CD1c-positive myeloid dendritic cell (primary cell): ENCODE results near the gene PARP8.
A peak's percentile ranks its signal among the peaks of the same experiment; 100 is the strongest.
"Not testable (repeated sequence)": the region's sequence is repeated elsewhere in the genome, so short reads cannot be mapped to it uniquely, and the experiment has no call there.

Experiments used
- DNase-seq: peaks from one replicate; pipeline ENCODE4 v3.0.0-alpha.2; 2016; ENCODE audit errors: extremely low spot score

Gene PARP8

GRCh38 chr5:50768634-50769033 lies 102.2 kb downstream of the PARP8 start:
- no peak for DNase-seq

- no peak for DNase-seq
These were observed 104.0 kb downstream of the PARP8 start for GRCh38 chr5:50770441-50770840.

- DNase-seq, result not testable (repeated sequence)
These were observed 108.2 kb downstream of the PARP8 start for GRCh38 chr5:50774446-50775175.

- DNase-seq, result no peak
These were observed 119.6 kb downstream of the PARP8 start for GRCh38 chr5:50786073-50786472.

- no peak for DNase-seq
These were observed 125.4 kb downstream of the PARP8 start for GRCh38 chr5:50791813-50792212.

GRCh38 chr5:50792843-50793242 lies 126.4 kb downstream of the PARP8 start:
- DNase-seq, result no peak

- DNase-seq, result no peak
These were observed 128.4 kb downstream of the PARP8 start for GRCh38 chr5:50794812-50795211.

- DNase-seq, result no peak
These were observed 131.6 kb downstream of the PARP8 start for GRCh38 chr5:50798002-50798401.

GRCh38 chr5:50799596-50799995 lies 133.2 kb downstream of the PARP8 start:
- DNase-seq, result no peak

- no peak for DNase-seq
These were observed 134.0 kb downstream of the PARP8 start for GRCh38 chr5:50800410-50800809.

- DNase-seq, result peak; percentile 21
These were observed 141.2 kb downstream of the PARP8 start for GRCh38 chr5:50807661-50808060.

- no peak for DNase-seq
These were observed 142.0 kb downstream of the PARP8 start for GRCh38 chr5:50808406-50808805.

- DNase-seq, result not testable (repeated sequence)
These were observed 145.3 kb downstream of the PARP8 start for GRCh38 chr5:50811746-50812145.

GRCh38 chr5:50813691-50814090 lies 147.3 kb downstream of the PARP8 start:
- no peak for DNase-seq

- DNase-seq, result no peak
These were observed 148.1 kb downstream of the PARP8 start for GRCh38 chr5:50814556-50814955.

GRCh38 chr5:50822046-50822445 lies 155.6 kb downstream of the PARP8 start:
- DNase-seq, result no peak

- no peak for DNase-seq
These were observed 156.3 kb downstream of the PARP8 start for GRCh38 chr5:50822761-50823160.

GRCh38 chr5:50823568-50823967 lies 157.1 kb downstream of the PARP8 start:
- DNase-seq, result no peak

- DNase-seq, result no peak
These were observed 157.7 kb downstream of the PARP8 start for GRCh38 chr5:50824109-50824508.

- DNase-seq, result no peak
These were observed 161.2 kb downstream of the PARP8 start for GRCh38 chr5:50827516-50828247.

- no peak for DNase-seq
These were observed 162.6 kb downstream of the PARP8 start for GRCh38 chr5:50829023-50829422.

- DNase-seq, result no peak
These were observed 166.3 kb downstream of the PARP8 start for GRCh38 chr5:50832657-50833284.

- no peak for DNase-seq
These were observed 169.9 kb downstream of the PARP8 start for GRCh38 chr5:50836356-50836755.
